HEK293 (cell line): ENCODE results near the gene LMO3.

Experiments
- OVOL3 ChIP-seq: fragments of 450-650 bp; formaldehyde crosslinking; IDR thresholded peaks from 2 replicates; pipeline ENCODE4 v1.5.1; 2016; ENCODE audit warnings: missing biosample characterization, missing genetic modification characterization
- RBAK ChIP-seq: fragments of 450-650 bp; formaldehyde crosslinking; IDR thresholded peaks from 2 replicates; pipeline ENCODE4 v1.5.1; 2016; ENCODE audit warnings: missing biosample characterization, missing genetic modification characterization
- SALL2 ChIP-seq: fragments of 450-650 bp; formaldehyde crosslinking; IDR thresholded peaks from 2 replicates; pipeline ENCODE4 v1.5.0; 2017; ENCODE audit warnings: missing biosample characterization, mild to moderate bottlenecking, missing genetic modification characterization, borderline replicate concordance
- TSHZ1 ChIP-seq: fragments of 450-650 bp; formaldehyde crosslinking; IDR thresholded peaks from 2 replicates; pipeline ENCODE4 v1.5.1; 2016; ENCODE audit warnings: missing biosample characterization, missing genetic modification characterization, borderline replicate concordance
- ZBTB1 ChIP-seq: fragments of 450-650 bp; formaldehyde crosslinking; IDR thresholded peaks from 2 replicates; pipeline ENCODE4 v1.5.1; 2016; ENCODE audit warnings: missing biosample characterization, missing genetic modification characterization
- ZEB2 ChIP-seq: fragments of 450-650 bp; formaldehyde crosslinking; IDR thresholded peaks from 2 replicates; pipeline ENCODE4 v1.5.1; 2016; ENCODE audit warnings: missing biosample characterization, missing genetic modification characterization
- ZNF362 ChIP-seq: fragments of 450-650 bp; formaldehyde crosslinking; IDR thresholded peaks from 2 replicates; pipeline ENCODE4 v1.5.1; 2016; ENCODE audit warnings: missing biosample characterization, missing genetic modification characterization
- ZNF501 ChIP-seq: fragments of 450-650 bp; formaldehyde crosslinking; IDR thresholded peaks from 2 replicates; pipeline ENCODE4 v1.5.1; 2016; ENCODE audit warnings: missing biosample characterization, missing genetic modification characterization
- ZNF571 ChIP-seq: fragments of 450-650 bp; formaldehyde crosslinking; IDR thresholded peaks from 2 replicates; pipeline ENCODE4 v1.5.0; 2017; ENCODE audit warnings: missing biosample characterization, missing genetic modification characterization
- ZNF610 ChIP-seq: fragments of 450-650 bp; formaldehyde crosslinking; IDR thresholded peaks from 2 replicates; pipeline ENCODE4 v1.5.1; 2016; ENCODE audit warnings: missing biosample characterization, missing genetic modification characterization, borderline replicate concordance
- ZNF785 ChIP-seq: fragments of 450-650 bp; formaldehyde crosslinking; IDR thresholded peaks from 2 replicates; pipeline ENCODE4 v1.5.1; 2016; ENCODE audit warnings: missing biosample characterization, missing genetic modification characterization
- TF ChIP-seq, protein P1 (sequence below): fragments of 450-650 bp; formaldehyde crosslinking; IDR thresholded peaks from 2 replicates; pipeline ENCODE4 v1.5.1; 2016; ENCODE audit warnings: missing biosample characterization, missing genetic modification characterization
- TF ChIP-seq, protein P2 (sequence below): fragments of 450-650 bp; formaldehyde crosslinking; IDR thresholded peaks from 2 replicates; pipeline ENCODE4 v1.5.1; 2016; ENCODE audit warnings: missing biosample characterization, missing genetic modification characterization
- TF ChIP-seq, protein P3 (sequence below): fragments of 450-650 bp; formaldehyde crosslinking; IDR thresholded peaks from 2 replicates; pipeline ENCODE4 v1.5.1; 2016; ENCODE audit warnings: missing biosample characterization, missing genetic modification characterization

DNA sequence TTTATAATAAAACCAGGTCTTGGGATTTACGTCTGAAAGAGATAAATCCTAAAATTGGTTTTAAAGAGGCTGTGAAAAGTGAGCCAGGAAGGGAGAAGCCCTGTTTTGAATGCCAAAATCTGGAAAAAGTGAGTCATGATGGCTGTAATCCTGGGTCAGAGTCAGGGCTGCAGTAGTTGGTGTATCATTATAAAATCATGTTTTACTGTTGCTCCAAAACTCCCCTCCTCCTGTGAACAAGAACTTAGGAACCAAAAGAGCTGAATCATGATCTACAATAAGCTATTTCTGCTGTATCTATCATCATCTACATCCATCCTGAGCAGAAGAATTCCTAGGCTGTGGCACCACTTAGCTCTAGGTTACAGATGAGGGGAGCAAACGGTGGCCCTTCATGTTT is 79.3 kb downstream of the LMO3 start:
- TF ChIP-seq ZNF501 (tag by site-specific recombination): no peak
- TF ChIP-seq, protein P1, sequence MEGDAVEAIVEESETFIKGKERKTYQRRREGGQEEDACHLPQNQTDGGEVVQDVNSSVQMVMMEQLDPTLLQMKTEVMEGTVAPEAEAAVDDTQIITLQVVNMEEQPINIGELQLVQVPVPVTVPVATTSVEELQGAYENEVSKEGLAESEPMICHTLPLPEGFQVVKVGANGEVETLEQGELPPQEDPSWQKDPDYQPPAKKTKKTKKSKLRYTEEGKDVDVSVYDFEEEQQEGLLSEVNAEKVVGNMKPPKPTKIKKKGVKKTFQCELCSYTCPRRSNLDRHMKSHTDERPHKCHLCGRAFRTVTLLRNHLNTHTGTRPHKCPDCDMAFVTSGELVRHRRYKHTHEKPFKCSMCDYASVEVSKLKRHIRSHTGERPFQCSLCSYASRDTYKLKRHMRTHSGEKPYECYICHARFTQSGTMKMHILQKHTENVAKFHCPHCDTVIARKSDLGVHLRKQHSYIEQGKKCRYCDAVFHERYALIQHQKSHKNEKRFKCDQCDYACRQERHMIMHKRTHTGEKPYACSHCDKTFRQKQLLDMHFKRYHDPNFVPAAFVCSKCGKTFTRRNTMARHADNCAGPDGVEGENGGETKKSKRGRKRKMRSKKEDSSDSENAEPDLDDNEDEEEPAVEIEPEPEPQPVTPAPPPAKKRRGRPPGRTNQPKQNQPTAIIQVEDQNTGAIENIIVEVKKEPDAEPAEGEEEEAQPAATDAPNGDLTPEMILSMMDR (tag by site-specific recombination): no peak
- TF ChIP-seq RBAK (tag by site-specific recombination): no peak
- no peak for TF ChIP-seq OVOL3 (tag by site-specific recombination)
- no peak for TF ChIP-seq ZNF362 (tag by site-specific recombination)
- TF ChIP-seq, protein P2, sequence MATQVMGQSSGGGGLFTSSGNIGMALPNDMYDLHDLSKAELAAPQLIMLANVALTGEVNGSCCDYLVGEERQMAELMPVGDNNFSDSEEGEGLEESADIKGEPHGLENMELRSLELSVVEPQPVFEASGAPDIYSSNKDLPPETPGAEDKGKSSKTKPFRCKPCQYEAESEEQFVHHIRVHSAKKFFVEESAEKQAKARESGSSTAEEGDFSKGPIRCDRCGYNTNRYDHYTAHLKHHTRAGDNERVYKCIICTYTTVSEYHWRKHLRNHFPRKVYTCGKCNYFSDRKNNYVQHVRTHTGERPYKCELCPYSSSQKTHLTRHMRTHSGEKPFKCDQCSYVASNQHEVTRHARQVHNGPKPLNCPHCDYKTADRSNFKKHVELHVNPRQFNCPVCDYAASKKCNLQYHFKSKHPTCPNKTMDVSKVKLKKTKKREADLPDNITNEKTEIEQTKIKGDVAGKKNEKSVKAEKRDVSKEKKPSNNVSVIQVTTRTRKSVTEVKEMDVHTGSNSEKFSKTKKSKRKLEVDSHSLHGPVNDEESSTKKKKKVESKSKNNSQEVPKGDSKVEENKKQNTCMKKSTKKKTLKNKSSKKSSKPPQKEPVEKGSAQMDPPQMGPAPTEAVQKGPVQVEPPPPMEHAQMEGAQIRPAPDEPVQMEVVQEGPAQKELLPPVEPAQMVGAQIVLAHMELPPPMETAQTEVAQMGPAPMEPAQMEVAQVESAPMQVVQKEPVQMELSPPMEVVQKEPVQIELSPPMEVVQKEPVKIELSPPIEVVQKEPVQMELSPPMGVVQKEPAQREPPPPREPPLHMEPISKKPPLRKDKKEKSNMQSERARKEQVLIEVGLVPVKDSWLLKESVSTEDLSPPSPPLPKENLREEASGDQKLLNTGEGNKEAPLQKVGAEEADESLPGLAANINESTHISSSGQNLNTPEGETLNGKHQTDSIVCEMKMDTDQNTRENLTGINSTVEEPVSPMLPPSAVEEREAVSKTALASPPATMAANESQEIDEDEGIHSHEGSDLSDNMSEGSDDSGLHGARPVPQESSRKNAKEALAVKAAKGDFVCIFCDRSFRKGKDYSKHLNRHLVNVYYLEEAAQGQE (tag by site-specific recombination): no peak
- TF ChIP-seq, protein P3, sequence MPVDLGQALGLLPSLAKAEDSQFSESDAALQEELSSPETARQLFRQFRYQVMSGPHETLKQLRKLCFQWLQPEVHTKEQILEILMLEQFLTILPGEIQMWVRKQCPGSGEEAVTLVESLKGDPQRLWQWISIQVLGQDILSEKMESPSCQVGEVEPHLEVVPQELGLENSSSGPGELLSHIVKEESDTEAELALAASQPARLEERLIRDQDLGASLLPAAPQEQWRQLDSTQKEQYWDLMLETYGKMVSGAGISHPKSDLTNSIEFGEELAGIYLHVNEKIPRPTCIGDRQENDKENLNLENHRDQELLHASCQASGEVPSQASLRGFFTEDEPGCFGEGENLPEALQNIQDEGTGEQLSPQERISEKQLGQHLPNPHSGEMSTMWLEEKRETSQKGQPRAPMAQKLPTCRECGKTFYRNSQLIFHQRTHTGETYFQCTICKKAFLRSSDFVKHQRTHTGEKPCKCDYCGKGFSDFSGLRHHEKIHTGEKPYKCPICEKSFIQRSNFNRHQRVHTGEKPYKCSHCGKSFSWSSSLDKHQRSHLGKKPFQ (tag by site-specific recombination): no peak
- TF ChIP-seq ZBTB1 (tag by site-specific recombination): no peak
- no peak for TF ChIP-seq ZNF785
- no peak for TF ChIP-seq TSHZ1 (tag by site-specific recombination)
- TF ChIP-seq SALL2 (tag by site-specific recombination): no peak
- TF ChIP-seq ZNF571 (tag by site-specific recombination): no peak
- no peak for TF ChIP-seq ZEB2 (tag by site-specific recombination)
- no peak for TF ChIP-seq ZNF610
